IPS DF 6.9 (cell line): ENCODE measurements around the gene MMAB.
"Not testable (repeated sequence)": the region's sequence is repeated elsewhere in the genome, so short reads cannot be mapped to it uniquely, and the experiment has no call there.

Source experiments
- DNase-seq: peaks from one replicate; pipeline ENCODE4 v3.0.0-alpha.2; 2013; ENCODE audit warnings: low read depth, low spot score
- H3K27ac ChIP-seq: one replicate; pipeline ENCODE4 v1.5.1; 2013; ENCODE audit warnings: low read length, control low read depth
- H3K27me3 ChIP-seq: 2 replicates; pipeline ENCODE4 v1.6.1; 2013; ENCODE audit warnings: mild to moderate bottlenecking, low read length; ENCODE audit not compliant: control insufficient read depth, insufficient read depth
- H3K36me3 ChIP-seq: 2 replicates; pipeline ENCODE4 v1.6.1; 2013; ENCODE audit warnings: low read length; ENCODE audit not compliant: control insufficient read depth, insufficient read depth
- H3K4me1 ChIP-seq: 2 replicates; pipeline ENCODE4 v1.6.1; 2013; ENCODE audit warnings: low read length; ENCODE audit not compliant: control insufficient read depth, insufficient read depth
- H3K4me3 ChIP-seq: 2 replicates; pipeline ENCODE4 v1.5.1; 2013; ENCODE audit warnings: mild to moderate bottlenecking, low read length
- H3K9me3 ChIP-seq: 2 replicates; pipeline ENCODE4 v1.6.1; 2013; ENCODE audit warnings: low read length, inconsistent platforms; ENCODE audit not compliant: control insufficient read depth, insufficient read depth
- WGBS: extraction: QIAGEN DNeasy Blood & Tissue Kit; methylation state at CpG from one replicate; pipeline ENCODE4 v1.1.7; 2013; ENCODE audit warnings: mixed read lengths, missing lambda C conversion rate; ENCODE audit not compliant: insufficient read length, insufficient coverage; 5-methylcytosine and 5-hydroxymethylcytosine counted together

The MMAB gene

GRCh38 chr12:109604132-109604585, 30.9 kb upstream of the MMAB start:
- Histone ChIP-seq H3K4me1 (no peaks in the 10 kb centered on the region), H3K36me3 (no peaks in the 10 kb centered on the region), H3K27me3 (no peaks in the 10 kb centered on the region; the same call in 1 of the 2 replicates), H3K9me3 (no peaks in the 10 kb centered on the region), H3K4me3 (no peak overlapping the region), H3K27ac (no peak overlapping the region)
- no peak for DNase-seq
- no CpG with 5 or more reads among the region's 3 CpGs for WGBS

GRCh38 chr12:109602132-109602531, 28.8 kb upstream of the MMAB start:
- not testable (repeated sequence) for DNase-seq, H3K36me3 ChIP-seq, H3K4me3 ChIP-seq, H3K27ac ChIP-seq, H3K4me1 ChIP-seq, H3K9me3 ChIP-seq, H3K27me3 ChIP-seq
- no CpG with 5 or more reads among the region's 5 CpGs for WGBS

DNA sequence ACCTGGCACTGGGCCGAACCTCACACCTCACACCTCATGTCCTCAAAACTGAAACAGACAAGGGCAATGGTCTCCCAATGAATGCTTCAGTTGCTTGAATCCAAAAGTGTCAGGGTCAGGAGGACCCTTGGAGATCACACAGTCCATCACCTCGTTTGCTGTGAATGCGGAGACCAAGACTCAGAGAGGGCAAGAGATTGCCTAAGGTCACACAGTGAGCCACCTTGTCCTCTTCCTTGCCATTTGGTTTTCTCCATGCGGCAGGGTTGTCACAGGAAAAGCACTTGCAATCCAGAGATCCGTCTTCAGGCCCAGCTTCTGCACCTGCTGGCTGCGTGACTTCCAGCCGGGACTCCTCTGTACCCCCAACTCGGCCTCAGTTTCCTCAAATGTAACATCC, 28.3 kb upstream of the MMAB start:
- no peaks in the 10 kb centered on the region for H3K4me1 ChIP-seq
- H3K27ac ChIP-seq, result no peak overlapping the region
- no peak for DNase-seq
- no peak overlapping the region for H3K4me3 ChIP-seq
- H3K36me3 ChIP-seq, result no peaks in the 10 kb centered on the region
- no CpG with 5 or more reads among the region's 8 CpGs for WGBS
- no peaks in the 10 kb centered on the region; the same call in 1 of the 2 replicates for H3K27me3 ChIP-seq
- H3K9me3 ChIP-seq, result no peaks in the 10 kb centered on the region

DNA sequence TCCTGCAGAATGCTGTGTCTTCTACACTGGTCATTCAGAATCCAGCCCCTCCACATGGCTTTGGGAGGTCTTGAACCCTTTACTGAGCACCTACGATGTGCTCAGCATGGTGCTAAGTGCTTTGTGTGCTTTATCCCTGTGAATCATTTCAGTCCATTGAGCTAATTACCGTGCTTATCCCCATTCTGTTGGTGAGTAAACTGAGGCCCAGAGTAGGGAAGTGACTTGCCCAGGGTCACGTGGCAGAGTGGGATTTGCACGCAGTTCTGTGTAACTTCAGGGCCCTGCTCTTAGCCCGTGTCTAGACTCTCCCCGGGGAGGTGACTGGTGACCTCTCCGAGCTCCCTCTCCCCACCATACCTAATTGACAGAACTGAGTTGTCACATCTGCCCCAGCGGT, 27.7 kb upstream of the MMAB start:
- Histone ChIP-seq H3K9me3 (no peaks in the 10 kb centered on the region), H3K36me3 (no peaks in the 10 kb centered on the region), H3K4me1 (no peaks in the 10 kb centered on the region), H3K27me3 (no peaks in the 10 kb centered on the region; the same call in 1 of the 2 replicates), H3K4me3 (no peak overlapping the region), H3K27ac (no peak overlapping the region)
- WGBS, result no CpG with 5 or more reads among the region's 8 CpGs
- DNase-seq, result no peak

GRCh38 chr12:109600481-109600880, 27.2 kb upstream of the MMAB start:
- no peaks in the 10 kb centered on the region for H3K36me3 ChIP-seq

DNA sequence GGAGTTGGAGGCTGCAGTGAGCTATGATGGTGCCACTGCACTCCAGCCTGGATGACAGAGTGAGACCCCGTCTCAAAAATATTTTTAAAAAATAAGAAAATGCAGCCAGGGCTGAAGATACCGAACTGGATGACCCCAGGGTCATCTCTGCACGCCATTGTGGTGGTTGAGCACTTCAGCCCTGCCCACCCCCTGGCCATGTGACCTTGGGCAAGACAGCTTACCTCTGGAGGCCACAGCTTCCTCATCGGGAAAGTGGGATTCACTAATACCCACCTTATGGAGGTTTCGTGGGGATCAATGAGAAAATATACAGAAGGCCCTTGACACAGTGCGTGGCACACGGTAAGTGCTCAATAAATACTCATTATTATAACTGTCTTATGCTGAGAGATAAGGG, 25.8 kb upstream of the MMAB start:
- no CpG with 5 or more reads among the region's 7 CpGs for WGBS
- H3K27me3 ChIP-seq, result no peaks in the 10 kb centered on the region; the same call in 1 of the 2 replicates
- DNase-seq, result no peak

More at GRCh38 chr12:109600481-109600880, 27.2 kb upstream of the MMAB start:
- Histone ChIP-seq H3K9me3 (no peaks in the 10 kb centered on the region), H3K27ac (no peak overlapping the region), H3K4me1 (no peaks in the 10 kb centered on the region), H3K4me3 (no peak overlapping the region), H3K27me3 (no peaks in the 10 kb centered on the region; the same call in 1 of the 2 replicates)
- DNase-seq, result no peak
- no CpG with 5 or more reads among the region's 2 CpGs for WGBS

DNA sequence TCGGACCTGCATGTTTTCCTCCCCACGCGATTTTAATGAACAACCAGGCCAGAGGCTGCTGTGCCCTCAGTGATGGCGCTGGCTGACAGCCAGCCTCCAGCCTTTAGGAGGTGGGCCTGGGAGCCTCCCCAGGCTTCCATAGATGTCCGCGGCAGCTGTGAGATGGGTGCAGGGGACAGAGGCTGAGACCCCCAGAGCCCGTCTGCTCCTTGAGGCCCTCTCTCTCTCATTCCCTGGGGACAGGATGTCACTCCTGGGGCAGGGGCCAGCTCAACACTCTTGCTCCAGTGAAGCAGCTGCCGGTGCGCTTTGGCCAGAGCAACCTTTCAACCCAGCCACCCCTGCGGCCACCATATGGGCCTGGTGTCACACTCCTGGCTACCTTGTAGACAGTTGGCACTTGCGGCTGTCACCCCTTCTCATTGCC, 25.1 kb upstream of the MMAB start:
- WGBS, result no CpG with 5 or more reads among the region's 11 CpGs
- Histone ChIP-seq H3K4me1 (no peaks in the 10 kb centered on the region), H3K9me3 (no peaks in the 10 kb centered on the region), H3K36me3 (peaks cover 4% of the 10 kb centered on the region; the same call in 1 of the 2 replicates), H3K27me3 (no peaks in the 10 kb centered on the region; the same call in 1 of the 2 replicates), H3K4me3 (no peak overlapping the region), H3K27ac (no peak overlapping the region)
- DNase-seq, result no peak

More for the DNA sequence above, 25.8 kb upstream of the MMAB start:
- H3K4me3 ChIP-seq, result no peak overlapping the region
- H3K4me1 ChIP-seq, result no peaks in the 10 kb centered on the region
- peaks cover 4% of the 10 kb centered on the region; the same call in 1 of the 2 replicates for H3K36me3 ChIP-seq
- no peaks in the 10 kb centered on the region for H3K9me3 ChIP-seq
- H3K27ac ChIP-seq, result no peak overlapping the region

DNA sequence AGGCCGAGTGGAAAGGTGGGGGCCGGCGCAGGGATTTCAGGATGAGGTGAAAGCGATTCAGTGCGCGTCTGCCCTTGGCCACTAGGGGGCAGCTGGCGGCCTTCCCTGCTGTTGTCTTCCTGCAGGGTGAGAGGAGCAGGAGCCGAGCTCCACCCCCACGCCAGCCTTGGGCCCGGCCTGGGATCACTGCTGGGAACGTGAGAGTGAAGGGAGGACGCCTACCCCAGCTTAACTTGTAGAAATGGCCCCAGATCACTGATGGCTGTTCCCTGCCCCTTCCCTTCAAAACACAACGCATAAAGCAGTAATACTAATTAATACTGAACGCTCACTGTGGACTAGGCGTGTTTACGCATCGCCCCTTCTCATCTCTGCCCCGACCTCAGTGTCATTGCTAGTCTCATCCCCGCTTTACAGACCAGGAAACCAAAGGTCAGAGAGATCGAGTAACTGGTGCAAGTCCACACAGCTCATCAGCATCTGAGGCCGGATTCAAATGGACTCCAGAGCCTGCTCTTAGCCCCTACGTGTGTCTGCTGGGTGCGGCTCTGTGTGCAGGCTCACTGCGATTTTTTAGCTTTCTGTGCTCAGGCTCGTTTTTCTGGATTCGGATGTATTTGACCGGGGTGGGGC, 24.6 kb upstream of the MMAB start:
- H3K9me3 ChIP-seq, result no peaks in the 10 kb centered on the region
- H3K27me3 ChIP-seq, result no peaks in the 10 kb centered on the region; the same call in 1 of the 2 replicates
- WGBS, result no CpG with 5 or more reads among the region's 27 CpGs
- H3K4me3 ChIP-seq, result no peak overlapping the region
- H3K36me3 ChIP-seq, result peaks cover 4% of the 10 kb centered on the region; the same call in 1 of the 2 replicates
- no peak overlapping the region for H3K27ac ChIP-seq
- peak; percentile 70 for DNase-seq
- no peaks in the 10 kb centered on the region for H3K4me1 ChIP-seq

DNA sequence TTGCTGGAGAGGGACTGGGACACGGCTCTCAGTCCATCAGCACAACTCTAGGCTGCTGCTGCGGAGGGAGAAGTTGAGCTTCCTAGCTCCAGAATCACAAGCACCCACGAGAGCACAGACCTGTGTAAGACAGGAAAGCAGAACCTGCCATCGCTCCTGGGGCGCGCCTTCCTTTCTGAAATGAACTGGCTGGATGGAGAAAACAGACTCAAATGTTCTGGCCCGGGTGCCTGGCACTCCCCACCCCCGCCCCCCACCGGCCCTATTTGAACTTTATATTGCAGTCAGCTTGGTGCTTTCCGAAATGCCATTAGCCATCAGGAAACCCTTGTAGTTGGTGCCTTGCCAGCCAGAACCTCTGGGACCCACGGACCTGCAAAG, 24.1 kb upstream of the MMAB start:
- H3K9me3 ChIP-seq, result no peaks in the 10 kb centered on the region
- H3K4me1 ChIP-seq, result no peaks in the 10 kb centered on the region
- WGBS, result no CpG with 5 or more reads among the region's 11 CpGs
- no peak for DNase-seq
- no peaks in the 10 kb centered on the region; the same call in 1 of the 2 replicates for H3K27me3 ChIP-seq
- peaks cover 4% of the 10 kb centered on the region; the same call in 1 of the 2 replicates for H3K36me3 ChIP-seq
- no peak overlapping the region for H3K4me3 ChIP-seq
- H3K27ac ChIP-seq, result no peak overlapping the region

GRCh38 chr12:109596418-109597244, 23.3 kb upstream of the MMAB start:
- WGBS, result no CpG with 5 or more reads among the region's 24 CpGs
- no peak for DNase-seq
- no peak overlapping the region for H3K27ac ChIP-seq
- no peaks in the 10 kb centered on the region for H3K4me1 ChIP-seq
- no peaks in the 10 kb centered on the region for H3K9me3 ChIP-seq
- H3K27me3 ChIP-seq, result no peaks in the 10 kb centered on the region; the same call in 1 of the 2 replicates
- H3K36me3 ChIP-seq, result peaks cover 4% of the 10 kb centered on the region; the same call in 1 of the 2 replicates
- H3K4me3 ChIP-seq, result no peak overlapping the region
